GM12875 (cell line): ENCODE data around the gene MYOZ2.

Source experiments
- H3K4me3 ChIP-seq: one replicate; pipeline ENCODE4 v1.5.1; 2011; ENCODE audit warnings: low read depth, low read length, control low read depth
- CTCF ChIP-seq: IDR thresholded peaks from 2 replicates; pipeline ENCODE4 v1.5.1; 2011; ENCODE audit warnings: low read depth, mild to moderate bottlenecking, control low read depth, inconsistent platforms, low read length, moderate library complexity, borderline replicate concordance; ENCODE audit not compliant: insufficient read depth

Gene MYOZ2

GRCh38 chr4:119100655-119101054 lies 35.0 kb upstream of the MYOZ2 start:
- H3K4me3 ChIP-seq: no peak overlapping the region
- TF ChIP-seq CTCF: no peak

- H3K4me3 ChIP-seq: no peak overlapping the region
Measured at GRCh38 chr4:119103263-119103662, 32.4 kb upstream of the MYOZ2 start.

GRCh38 chr4:119104644-119105273 lies 30.9 kb upstream of the MYOZ2 start:
- TF ChIP-seq CTCF: no peak
- no peak overlapping the region for H3K4me3 ChIP-seq

More at GRCh38 chr4:119103263-119103662, 32.4 kb upstream of the MYOZ2 start:
- no peak for TF ChIP-seq CTCF

- TF ChIP-seq CTCF: no peak
- no peak overlapping the region for H3K4me3 ChIP-seq
Measured at GRCh38 chr4:119105605-119106004, 30.0 kb upstream of the MYOZ2 start.

- no peak overlapping the region for H3K4me3 ChIP-seq
- TF ChIP-seq CTCF: no peak
Measured at GRCh38 chr4:119106036-119107000, 29.3 kb upstream of the MYOZ2 start.

- no peak overlapping the region for H3K4me3 ChIP-seq
- TF ChIP-seq CTCF: no peak
Measured at GRCh38 chr4:119110121-119110520, 25.5 kb upstream of the MYOZ2 start.

GRCh38 chr4:119111296-119111695 lies 24.3 kb upstream of the MYOZ2 start:
- no peak for TF ChIP-seq CTCF
- H3K4me3 ChIP-seq: no peak overlapping the region
